Smooth muscle cell of the brain vasculature (primary cell): ENCODE measurements around the gene IL12RB2.
"Not testable (repeated sequence)": the region's sequence is repeated elsewhere in the genome, so short reads cannot be mapped to it uniquely, and the experiment has no call there.

Experiments
- DNase-seq: peaks from one replicate; pipeline ENCODE4 v3.0.0-alpha.2; 2012; ENCODE audit warnings: low read depth, low spot score

Gene IL12RB2

DNA sequence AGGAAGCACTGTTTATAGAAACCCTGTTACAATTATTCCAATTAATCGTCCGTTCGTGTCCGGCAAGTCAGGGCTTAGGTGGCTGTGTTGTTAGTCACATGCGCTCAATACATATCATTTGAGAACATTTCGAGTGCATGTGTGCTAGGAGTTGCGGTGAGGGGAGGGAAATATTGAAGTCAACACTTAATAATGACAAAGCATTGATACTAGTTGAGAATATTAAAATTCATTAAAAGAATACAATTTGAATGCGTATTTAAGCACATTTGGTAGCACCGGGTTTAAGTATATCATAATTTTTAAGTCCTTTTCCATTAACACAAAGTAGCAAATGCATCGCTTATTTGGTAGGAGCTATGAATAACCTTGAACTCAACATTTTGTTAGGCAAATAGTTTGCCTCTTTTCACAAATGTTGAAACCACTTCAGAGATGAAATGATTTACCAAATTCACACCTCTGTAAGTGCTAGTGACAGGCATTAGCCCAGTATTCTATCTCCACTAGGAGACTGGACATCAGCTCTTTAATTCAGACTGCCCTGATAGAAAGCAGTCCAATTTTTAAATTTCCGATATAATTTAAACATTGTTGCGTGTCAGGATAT, 123.6 kb downstream of the IL12RB2 start:
- no peak for DNase-seq

DNA sequence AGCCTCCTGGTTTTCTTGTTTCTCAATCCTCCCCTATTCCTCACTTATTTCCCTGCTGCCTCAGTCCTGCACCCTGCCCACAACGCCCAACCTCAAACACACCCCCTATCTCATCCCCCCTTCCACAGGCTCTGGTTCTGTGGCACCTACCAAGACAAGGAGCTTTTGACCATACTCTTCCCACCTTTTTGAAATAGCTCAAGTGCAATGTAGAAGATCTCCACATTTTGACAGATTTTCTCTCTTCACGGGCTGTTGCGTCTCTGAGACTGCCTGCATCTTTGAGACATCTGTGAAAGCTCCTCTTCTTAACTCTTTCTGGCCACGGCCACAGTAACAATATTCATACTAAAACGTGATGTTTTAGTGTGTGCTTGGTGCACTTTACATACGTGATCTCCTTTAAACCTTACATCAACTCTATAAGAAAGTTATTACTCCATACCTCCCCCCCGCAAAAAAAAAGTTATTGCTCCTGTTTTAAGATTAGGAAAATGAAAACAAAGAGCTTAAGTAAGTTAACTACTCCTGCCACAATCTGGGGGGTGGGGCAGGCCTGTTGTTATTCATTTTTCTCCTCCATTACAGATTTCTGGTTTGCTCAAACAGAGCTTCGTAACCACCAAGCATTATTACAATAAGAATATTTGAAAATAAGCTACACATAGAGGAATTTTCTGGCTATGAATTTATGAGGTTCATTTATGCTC, 124.4 kb downstream of the IL12RB2 start:
- DNase-seq: no peak

DNA sequence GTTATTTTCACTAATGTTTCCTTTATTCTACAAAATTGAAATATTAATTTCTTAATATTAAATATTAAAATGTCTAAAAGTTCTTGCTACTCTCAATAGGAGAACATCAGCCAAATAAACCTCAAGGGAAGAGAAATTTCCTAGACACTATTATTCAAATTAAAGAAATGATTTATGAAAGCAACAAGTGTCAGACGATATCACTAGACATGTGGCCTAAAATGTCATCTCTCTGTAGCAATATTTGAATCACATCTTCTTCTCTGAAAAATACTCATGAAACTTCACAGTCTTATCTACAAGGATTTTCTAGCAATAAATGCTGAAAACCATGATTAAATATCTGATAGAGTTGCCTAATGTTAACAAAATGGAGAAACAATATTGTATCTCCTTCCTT, 125.1 kb downstream of the IL12RB2 start:
- no peak for DNase-seq

DNA sequence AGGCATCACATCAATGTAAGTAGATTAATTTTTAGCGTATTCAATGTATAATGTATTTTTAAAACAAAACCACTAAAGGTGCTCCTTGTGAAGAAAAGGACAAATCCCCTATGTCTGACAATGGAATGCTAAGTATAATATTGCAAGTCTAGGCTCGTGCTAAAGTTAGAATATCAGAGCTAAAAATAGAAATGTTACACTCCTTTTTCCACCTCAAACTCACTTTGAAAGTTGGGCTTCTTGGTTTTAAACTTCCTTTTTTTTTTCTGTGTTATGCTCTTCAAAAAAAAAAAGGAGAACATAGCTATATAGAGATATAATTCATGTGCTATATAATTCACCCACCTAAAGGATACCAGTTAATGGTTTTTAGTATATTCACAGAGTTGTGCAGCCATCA, 126.2 kb downstream of the IL12RB2 start:
- no peak for DNase-seq

DNA sequence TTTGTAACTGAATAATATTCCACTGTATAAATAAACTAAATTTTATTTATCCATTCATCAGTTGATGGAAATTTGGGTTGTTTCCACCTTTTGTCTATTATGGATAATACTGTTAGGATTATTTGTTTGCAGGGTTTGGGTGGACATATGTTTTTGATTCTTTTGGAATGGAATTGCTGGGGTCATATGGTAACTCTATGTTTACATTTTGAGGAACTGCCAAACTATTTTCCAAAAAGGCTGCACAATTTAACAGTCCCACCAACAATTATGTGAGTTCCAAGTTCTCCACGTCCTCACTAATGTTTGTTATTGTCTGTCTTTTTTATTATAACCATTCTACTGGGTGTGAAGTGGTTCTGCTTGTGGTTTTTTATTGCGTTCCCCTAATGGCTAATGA, 126.8 kb downstream of the IL12RB2 start:
- DNase-seq: no peak

DNA sequence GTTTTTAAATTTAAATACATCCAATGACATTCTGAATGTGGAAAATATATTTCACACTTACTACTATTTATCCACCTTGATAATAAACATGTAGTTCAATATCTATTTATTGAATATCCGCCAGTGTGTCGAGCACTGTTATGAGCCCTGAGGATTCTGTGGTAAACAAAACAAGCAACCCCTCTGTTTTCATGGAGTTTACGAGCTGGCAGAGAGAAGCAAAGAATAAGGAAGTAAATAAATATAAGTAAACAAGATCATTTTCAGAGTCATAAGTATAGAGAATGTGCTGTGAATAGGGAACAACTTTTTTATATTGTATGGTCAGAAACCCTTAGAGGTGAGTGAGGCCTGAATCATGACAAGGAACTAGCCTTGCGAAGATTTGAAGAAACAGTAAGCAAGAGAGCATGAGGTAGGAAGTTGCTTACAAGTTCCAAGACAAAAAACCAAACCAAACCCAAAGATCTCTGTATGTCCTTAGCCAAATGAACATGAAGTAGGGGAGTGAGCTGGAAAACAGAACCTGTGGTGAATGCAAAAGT, 128.9 kb downstream of the IL12RB2 start:
- no peak for DNase-seq

DNA sequence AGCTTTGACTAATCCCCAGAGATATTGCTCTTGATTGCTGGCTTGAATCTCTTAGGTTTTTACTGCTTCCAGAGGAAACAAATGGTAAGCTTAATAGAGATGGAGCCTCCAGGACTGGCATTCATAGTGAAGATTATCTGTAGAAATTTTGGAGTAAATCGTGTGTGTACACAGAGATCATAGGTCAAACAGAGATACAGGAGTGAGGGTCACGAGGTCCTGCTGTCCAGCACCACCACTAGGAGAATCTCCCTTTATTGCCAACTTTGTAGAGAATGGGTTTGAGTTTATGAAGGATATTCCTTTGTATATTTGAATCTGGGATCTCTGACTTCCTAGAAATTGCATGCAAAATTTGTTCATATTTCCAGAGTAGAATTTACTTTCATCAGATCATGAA, 130.3 kb downstream of the IL12RB2 start:
- no peak for DNase-seq

DNA sequence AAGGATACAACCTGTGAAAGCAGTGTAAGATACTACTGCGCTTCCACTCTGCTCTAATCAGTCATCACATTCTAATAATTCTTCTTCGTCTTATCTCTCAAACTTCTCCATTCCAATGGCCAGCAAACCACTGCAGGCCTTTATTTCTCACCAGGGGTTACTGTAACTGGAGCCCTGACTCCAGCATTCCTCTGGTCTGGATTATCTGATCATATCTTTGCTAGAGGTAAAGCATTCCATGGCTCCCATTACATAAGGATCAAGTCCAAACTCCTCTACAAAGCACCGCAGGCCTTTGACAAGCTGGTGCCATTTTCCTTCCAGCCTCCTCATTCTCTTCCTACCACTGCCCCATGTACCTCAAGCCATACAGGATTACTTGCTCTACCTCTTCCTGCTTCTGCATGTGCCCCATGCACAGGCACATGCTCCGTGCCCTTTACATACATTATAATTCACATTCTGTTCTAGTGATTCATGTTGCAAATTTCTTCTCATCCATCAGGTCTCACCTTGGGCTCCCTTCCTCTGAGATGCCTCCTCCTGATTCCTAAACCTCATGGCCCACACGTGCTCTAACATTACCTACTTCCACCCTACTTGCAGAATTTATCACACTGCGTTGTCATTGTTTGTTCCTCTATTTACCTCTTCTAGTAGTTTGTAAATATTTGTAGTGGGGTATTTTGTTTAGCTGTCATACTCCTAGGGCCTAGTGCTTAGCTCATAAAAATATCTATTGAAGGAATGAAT, 131.8 kb downstream of the IL12RB2 start:
- DNase-seq: no peak

DNA sequence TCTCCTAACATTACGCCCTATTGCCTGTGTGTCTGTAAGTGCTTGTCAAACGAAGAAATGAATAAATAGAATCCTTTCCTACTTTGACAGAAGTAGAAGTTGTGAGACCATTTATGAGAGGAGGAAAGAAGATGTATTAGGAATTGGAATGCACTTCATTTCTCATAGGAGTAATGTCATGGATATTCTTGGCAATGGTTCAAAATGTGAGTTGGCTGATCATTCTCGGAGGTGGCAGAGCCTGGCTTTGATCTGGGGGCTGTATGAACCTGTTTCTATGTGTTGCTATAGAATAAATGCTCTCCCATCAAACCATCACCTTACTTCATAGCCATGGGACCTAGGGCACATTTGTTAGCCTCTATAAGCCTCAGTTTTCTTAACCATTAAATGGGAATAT, 132.7 kb downstream of the IL12RB2 start:
- no peak for DNase-seq

DNA sequence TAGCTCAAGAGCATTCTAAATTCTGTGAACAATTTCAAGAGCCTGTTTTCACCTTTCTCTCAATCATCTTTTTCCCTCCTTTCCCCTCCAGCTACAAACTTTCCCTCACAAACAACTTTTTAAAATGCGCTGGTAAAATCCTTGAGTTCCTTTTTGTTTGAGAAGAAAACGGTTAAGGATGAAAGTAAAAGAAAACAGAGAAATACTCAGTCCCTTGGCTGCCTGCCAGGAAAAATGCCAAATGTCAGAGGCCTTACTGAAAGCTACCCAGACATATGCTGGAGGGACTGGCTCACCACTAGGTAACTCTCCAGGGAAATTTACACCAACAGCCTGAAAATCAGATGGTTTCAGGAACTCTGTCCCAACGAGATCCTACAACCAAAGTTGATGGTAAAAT, 133.5 kb downstream of the IL12RB2 start:
- DNase-seq: peak; percentile 67

DNA sequence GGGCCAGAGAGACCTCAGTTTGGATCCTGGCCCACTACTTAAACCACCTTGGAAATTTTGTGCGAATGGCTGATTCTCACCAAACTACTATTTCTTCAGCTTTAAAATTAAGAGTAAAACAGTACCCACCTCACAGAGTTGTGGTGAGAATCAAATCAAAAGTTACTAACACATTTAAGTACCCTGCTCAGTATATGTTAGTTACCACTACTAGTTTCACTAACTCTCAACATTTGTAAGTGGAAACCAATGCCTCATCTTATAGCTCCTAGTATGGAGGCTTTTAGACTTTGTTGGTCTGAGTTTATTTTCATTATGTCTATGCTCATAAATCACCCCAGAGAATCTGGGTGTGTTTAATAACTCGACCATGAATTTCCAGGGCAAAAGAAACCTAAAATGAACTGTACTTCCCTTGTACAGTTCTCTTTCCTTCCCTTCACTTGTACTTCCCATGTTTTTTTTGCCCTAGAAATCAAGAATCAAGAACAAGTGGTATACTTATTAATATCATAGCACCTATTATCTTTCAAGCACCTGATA, 134.1 kb downstream of the IL12RB2 start:
- no peak for DNase-seq

DNA sequence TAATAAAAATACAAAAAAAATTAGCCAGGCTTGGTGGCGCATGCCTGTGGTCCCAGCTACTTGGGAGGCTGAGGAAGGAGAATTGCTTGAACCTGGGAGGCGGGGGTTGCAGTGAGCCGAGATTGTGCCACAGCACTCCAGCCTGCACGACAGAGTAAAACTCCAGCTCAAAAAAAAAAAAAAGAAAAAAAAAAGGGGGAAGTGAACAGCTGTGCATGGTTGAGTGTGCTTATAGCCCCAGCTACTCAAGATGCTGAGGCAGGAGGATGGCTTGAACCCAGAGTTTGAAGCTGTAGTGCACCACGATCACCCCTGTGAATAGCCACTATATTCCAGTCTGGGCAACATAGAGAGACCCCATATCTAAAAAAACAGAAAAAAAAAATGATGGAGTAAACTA, 138.3 kb downstream of the IL12RB2 start:
- not testable (repeated sequence) for DNase-seq
